Measurements from ENCODE around the gene STIP1.

DNA sequence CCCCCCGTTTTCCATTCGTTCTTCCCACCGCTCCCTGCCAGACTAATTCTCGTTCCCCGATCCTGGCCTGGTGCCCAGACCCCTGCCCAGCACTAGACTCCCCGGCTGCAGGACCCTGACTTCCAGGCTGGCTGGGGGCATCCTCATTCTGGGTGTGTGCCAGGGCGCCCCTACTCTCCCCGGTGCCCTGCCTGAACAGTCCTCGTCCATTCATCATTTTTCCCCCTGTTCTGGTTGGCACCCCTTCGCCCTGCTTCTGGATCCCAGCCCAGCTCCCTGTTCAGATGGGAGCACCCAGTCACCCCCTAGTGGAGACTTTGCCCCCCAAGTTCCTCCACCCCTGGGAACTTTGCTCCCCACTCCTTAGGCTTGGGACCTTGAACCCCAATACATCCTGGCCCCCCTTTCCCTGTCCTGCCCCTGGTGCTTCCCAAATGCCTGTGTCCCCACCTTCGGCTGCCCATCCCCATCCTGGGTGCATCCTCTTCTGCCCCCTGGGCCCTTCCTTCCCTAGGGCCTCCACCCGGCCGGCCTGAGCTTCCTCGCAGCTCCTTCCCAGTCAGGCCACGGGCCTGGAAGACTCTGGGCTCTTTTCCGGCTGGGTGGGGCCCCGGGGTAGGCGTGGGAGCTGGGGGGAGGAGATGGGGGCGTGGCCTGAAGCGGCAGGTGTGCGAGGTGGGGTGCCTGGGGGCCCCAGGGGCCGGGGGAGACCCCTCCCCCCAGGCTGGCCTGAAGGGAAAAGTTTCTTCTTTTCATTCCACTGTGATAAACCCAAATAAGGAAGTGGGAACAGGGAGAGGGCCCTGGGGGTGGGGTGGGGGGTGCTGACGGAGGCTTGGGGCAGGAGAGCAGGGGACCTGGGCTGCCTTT lies 66.3 kb downstream of the STIP1 start:
- TF ChIP-seq MXI1 (IDR thresholded peaks at IDR 0.05; ENCODE audit: borderline replicate concordance, low read depth, low read length) (no peak), NFE2L2 (IDR thresholded peaks at IDR 0.05; ENCODE audit: low read depth, low read length) (no peak), POLR2A (IDR thresholded peaks at IDR 0.05; ENCODE audit: low read depth, low read length) (no peak), MAFK (IDR thresholded peaks at IDR 0.05; ENCODE audit: low read depth, low read length) (no peak), BHLHE40 (IDR thresholded peaks at IDR 0.05; ENCODE audit: low read depth, low read length) (no peak), RFX5 (IDR thresholded peaks at IDR 0.05; ENCODE audit: low read depth, low read length) (no peak), SMC3 (IDR thresholded peaks at IDR 0.05; ENCODE audit: low read depth, low read length) (no peak), CEBPB (IDR thresholded peaks at IDR 0.05; ENCODE audit: low read depth, low read length) (no peak), RAD21 (IDR thresholded peaks at IDR 0.05; ENCODE audit: low read length) (no peak)
- TF ChIP-seq, protein P1, sequence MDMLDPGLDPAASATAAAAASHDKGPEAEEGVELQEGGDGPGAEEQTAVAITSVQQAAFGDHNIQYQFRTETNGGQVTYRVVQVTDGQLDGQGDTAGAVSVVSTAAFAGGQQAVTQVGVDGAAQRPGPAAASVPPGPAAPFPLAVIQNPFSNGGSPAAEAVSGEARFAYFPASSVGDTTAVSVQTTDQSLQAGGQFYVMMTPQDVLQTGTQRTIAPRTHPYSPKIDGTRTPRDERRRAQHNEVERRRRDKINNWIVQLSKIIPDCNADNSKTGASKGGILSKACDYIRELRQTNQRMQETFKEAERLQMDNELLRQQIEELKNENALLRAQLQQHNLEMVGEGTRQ (IDR thresholded peaks at IDR 0.05; ENCODE audit: low read depth, low read length) = no peak
- TF ChIP-seq, protein P2, sequence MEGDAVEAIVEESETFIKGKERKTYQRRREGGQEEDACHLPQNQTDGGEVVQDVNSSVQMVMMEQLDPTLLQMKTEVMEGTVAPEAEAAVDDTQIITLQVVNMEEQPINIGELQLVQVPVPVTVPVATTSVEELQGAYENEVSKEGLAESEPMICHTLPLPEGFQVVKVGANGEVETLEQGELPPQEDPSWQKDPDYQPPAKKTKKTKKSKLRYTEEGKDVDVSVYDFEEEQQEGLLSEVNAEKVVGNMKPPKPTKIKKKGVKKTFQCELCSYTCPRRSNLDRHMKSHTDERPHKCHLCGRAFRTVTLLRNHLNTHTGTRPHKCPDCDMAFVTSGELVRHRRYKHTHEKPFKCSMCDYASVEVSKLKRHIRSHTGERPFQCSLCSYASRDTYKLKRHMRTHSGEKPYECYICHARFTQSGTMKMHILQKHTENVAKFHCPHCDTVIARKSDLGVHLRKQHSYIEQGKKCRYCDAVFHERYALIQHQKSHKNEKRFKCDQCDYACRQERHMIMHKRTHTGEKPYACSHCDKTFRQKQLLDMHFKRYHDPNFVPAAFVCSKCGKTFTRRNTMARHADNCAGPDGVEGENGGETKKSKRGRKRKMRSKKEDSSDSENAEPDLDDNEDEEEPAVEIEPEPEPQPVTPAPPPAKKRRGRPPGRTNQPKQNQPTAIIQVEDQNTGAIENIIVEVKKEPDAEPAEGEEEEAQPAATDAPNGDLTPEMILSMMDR (conservative IDR thresholded peaks at IDR 0.05; ENCODE audit: low read depth, low read length) = peak; percentile 35; the same call in 1 of the 2 replicates
- TF ChIP-seq, protein P3, sequence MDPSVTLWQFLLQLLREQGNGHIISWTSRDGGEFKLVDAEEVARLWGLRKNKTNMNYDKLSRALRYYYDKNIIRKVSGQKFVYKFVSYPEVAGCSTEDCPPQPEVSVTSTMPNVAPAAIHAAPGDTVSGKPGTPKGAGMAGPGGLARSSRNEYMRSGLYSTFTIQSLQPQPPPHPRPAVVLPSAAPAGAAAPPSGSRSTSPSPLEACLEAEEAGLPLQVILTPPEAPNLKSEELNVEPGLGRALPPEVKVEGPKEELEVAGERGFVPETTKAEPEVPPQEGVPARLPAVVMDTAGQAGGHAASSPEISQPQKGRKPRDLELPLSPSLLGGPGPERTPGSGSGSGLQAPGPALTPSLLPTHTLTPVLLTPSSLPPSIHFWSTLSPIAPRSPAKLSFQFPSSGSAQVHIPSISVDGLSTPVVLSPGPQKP (IDR thresholded peaks at IDR 0.05; ENCODE audit: borderline replicate concordance, low read depth, low read length) = no peak
